Measurements from ENCODE around the gene LYVE1.

The LYVE1 gene

GRCh38 chr11:10591741-10592140 is 23.3 kb upstream of the LYVE1 start:
- H3K9me3 ChIP-seq (ENCODE audit: control insufficient read depth, low read length) = no peaks in the 10 kb centered on the region
- H3K4me3 ChIP-seq (ENCODE audit: low read length) = no peak overlapping the region
- H3K9ac ChIP-seq (ENCODE audit: low read length) = peak overlapping the region; percentile 24
- no peaks in the 10 kb centered on the region for H3K27me3 ChIP-seq (replicated peaks; ENCODE audit: control insufficient read depth, insufficient read depth, low read length)
- peaks cover 33% of the 10 kb centered on the region for H3K4me1 ChIP-seq (ENCODE audit: control insufficient read depth, insufficient read depth, low read length)
- no peak for DNase-seq (ENCODE audit: low read depth)
- H3K36me3 ChIP-seq (ENCODE audit: control insufficient read depth, insufficient read depth, low read length, severe bottlenecking) = peaks cover 53% of the 10 kb centered on the region

- DNase-seq (ENCODE audit: low read depth) = peak; percentile 55
- Histone ChIP-seq H3K4me1 (ENCODE audit: control insufficient read depth, insufficient read depth, low read length) (peaks cover 39% of the 10 kb centered on the region), H3K9me3 (ENCODE audit: control insufficient read depth, low read length) (no peaks in the 10 kb centered on the region), H3K27me3 (replicated peaks; ENCODE audit: control insufficient read depth, insufficient read depth, low read length) (no peaks in the 10 kb centered on the region), H3K9ac (ENCODE audit: low read length) (no peak overlapping the region), H3K36me3 (ENCODE audit: control insufficient read depth, insufficient read depth, low read length, severe bottlenecking) (peaks cover 48% of the 10 kb centered on the region), H3K4me3 (ENCODE audit: low read length) (no peak overlapping the region)
Observed at GRCh38 chr11:10590218-10590915, 21.9 kb upstream of the LYVE1 start.

GRCh38 chr11:10588904-10589303 is 20.4 kb upstream of the LYVE1 start:
- Histone ChIP-seq H3K4me3 (ENCODE audit: low read length) (no peak overlapping the region), H3K27me3 (replicated peaks; ENCODE audit: control insufficient read depth, insufficient read depth, low read length) (no peaks in the 10 kb centered on the region), H3K9ac (ENCODE audit: low read length) (no peak overlapping the region), H3K4me1 (ENCODE audit: control insufficient read depth, insufficient read depth, low read length) (peaks cover 39% of the 10 kb centered on the region), H3K9me3 (ENCODE audit: control insufficient read depth, low read length) (no peaks in the 10 kb centered on the region), H3K36me3 (ENCODE audit: control insufficient read depth, insufficient read depth, low read length, severe bottlenecking) (peaks cover 47% of the 10 kb centered on the region)
- peak; percentile 34 for DNase-seq (ENCODE audit: low read depth)

- no peaks in the 10 kb centered on the region for H3K27me3 ChIP-seq (replicated peaks; ENCODE audit: control insufficient read depth, insufficient read depth, low read length)
- H3K9me3 ChIP-seq (ENCODE audit: control insufficient read depth, low read length) = no peaks in the 10 kb centered on the region
- no peak for DNase-seq (ENCODE audit: low read depth)
- no peak overlapping the region for H3K9ac ChIP-seq (ENCODE audit: low read length)
- peaks cover 36% of the 10 kb centered on the region for H3K4me1 ChIP-seq (ENCODE audit: control insufficient read depth, insufficient read depth, low read length)
- H3K36me3 ChIP-seq (ENCODE audit: control insufficient read depth, insufficient read depth, low read length, severe bottlenecking) = peaks cover 43% of the 10 kb centered on the region
- no peak overlapping the region for H3K4me3 ChIP-seq (ENCODE audit: low read length)
Observed at GRCh38 chr11:10587995-10588394, 19.5 kb upstream of the LYVE1 start.

GRCh38 chr11:10587388-10587787 is 18.9 kb upstream of the LYVE1 start:
- Histone ChIP-seq H3K4me3 (ENCODE audit: low read length) (no peak overlapping the region), H3K4me1 (ENCODE audit: control insufficient read depth, insufficient read depth, low read length) (peaks cover 30% of the 10 kb centered on the region), H3K9ac (ENCODE audit: low read length) (peak overlapping the region; percentile 10), H3K36me3 (ENCODE audit: control insufficient read depth, insufficient read depth, low read length, severe bottlenecking) (peaks cover 43% of the 10 kb centered on the region), H3K27me3 (replicated peaks; ENCODE audit: control insufficient read depth, insufficient read depth, low read length) (no peaks in the 10 kb centered on the region), H3K9me3 (ENCODE audit: control insufficient read depth, low read length) (no peaks in the 10 kb centered on the region)
- DNase-seq (ENCODE audit: low read depth) = no peak

GRCh38 chr11:10584071-10584501 is 15.6 kb upstream of the LYVE1 start:
- H3K9me3 ChIP-seq (ENCODE audit: control insufficient read depth, low read length) = no peaks in the 10 kb centered on the region

DNA sequence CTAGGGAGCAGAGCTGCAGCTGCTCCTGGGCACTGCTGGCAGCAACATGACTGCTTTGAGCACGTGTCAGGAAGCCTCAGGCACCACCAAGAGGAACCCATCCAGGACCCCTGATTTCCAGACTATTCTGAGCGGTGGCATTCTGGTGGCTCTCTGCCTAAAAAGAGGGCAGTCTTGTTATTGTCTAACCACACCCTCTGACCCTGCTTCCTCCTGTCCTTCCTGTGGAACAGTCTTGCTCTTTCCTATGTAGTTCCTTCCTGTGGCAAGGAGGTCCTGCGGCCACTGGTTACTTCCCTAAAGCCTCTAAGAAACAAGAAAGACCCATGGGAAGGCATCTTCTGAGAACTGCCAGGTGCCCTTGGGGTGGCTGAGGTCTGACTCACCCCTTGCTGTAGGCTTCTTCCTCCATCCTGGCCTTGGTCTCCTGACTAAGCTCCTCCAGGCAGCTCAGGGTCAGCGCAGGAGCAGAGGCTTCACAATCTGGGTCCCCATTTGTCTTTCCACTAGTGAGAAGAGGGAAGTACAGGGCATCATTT is 13.1 kb upstream of the LYVE1 start:
- Histone ChIP-seq H3K4me1 (ENCODE audit: control insufficient read depth, insufficient read depth, low read length) (peaks cover 4% of the 10 kb centered on the region), H3K36me3 (ENCODE audit: control insufficient read depth, insufficient read depth, low read length, severe bottlenecking) (peaks cover 64% of the 10 kb centered on the region), H3K4me3 (ENCODE audit: low read length) (no peak overlapping the region), H3K9me3 (ENCODE audit: control insufficient read depth, low read length) (no peaks in the 10 kb centered on the region), H3K9ac (ENCODE audit: low read length) (no peak overlapping the region), H3K27me3 (replicated peaks; ENCODE audit: control insufficient read depth, insufficient read depth, low read length) (no peaks in the 10 kb centered on the region)
- no peak for DNase-seq (ENCODE audit: low read depth)

More at GRCh38 chr11:10584071-10584501, 15.6 kb upstream of the LYVE1 start:
- peak; percentile 56 for DNase-seq (ENCODE audit: low read depth)
- H3K4me3 ChIP-seq (ENCODE audit: low read length) = no peak overlapping the region
- H3K36me3 ChIP-seq (ENCODE audit: control insufficient read depth, insufficient read depth, low read length, severe bottlenecking) = peaks cover 53% of the 10 kb centered on the region
- H3K9ac ChIP-seq (ENCODE audit: low read length) = no peak overlapping the region
- H3K4me1 ChIP-seq (ENCODE audit: control insufficient read depth, insufficient read depth, low read length) = peaks cover 18% of the 10 kb centered on the region
- no peaks in the 10 kb centered on the region for H3K27me3 ChIP-seq (replicated peaks; ENCODE audit: control insufficient read depth, insufficient read depth, low read length)

GRCh38 chr11:10580623-10581022 is 12.2 kb upstream of the LYVE1 start:
- Histone ChIP-seq H3K36me3 (ENCODE audit: control insufficient read depth, insufficient read depth, low read length, severe bottlenecking) (peaks cover 72% of the 10 kb centered on the region), H3K9me3 (ENCODE audit: control insufficient read depth, low read length) (no peaks in the 10 kb centered on the region), H3K4me1 (ENCODE audit: control insufficient read depth, insufficient read depth, low read length) (no peaks in the 10 kb centered on the region), H3K9ac (ENCODE audit: low read length) (no peak overlapping the region), H3K27me3 (replicated peaks; ENCODE audit: control insufficient read depth, insufficient read depth, low read length) (no peaks in the 10 kb centered on the region), H3K4me3 (ENCODE audit: low read length) (no peak overlapping the region)
- DNase-seq (ENCODE audit: low read depth) = no peak

- no peak for DNase-seq (ENCODE audit: low read depth)
- Histone ChIP-seq H3K9ac (ENCODE audit: low read length) (no peak overlapping the region), H3K4me1 (ENCODE audit: control insufficient read depth, insufficient read depth, low read length) (no peaks in the 10 kb centered on the region), H3K4me3 (ENCODE audit: low read length) (no peak overlapping the region), H3K9me3 (ENCODE audit: control insufficient read depth, low read length) (no peaks in the 10 kb centered on the region), H3K36me3 (ENCODE audit: control insufficient read depth, insufficient read depth, low read length, severe bottlenecking) (peaks cover 77% of the 10 kb centered on the region), H3K27me3 (replicated peaks; ENCODE audit: control insufficient read depth, insufficient read depth, low read length) (no peaks in the 10 kb centered on the region)
Observed at GRCh38 chr11:10579700-10580099, 11.2 kb upstream of the LYVE1 start.

- Histone ChIP-seq H3K4me3 (ENCODE audit: low read length) (no peak overlapping the region), H3K4me1 (ENCODE audit: control insufficient read depth, insufficient read depth, low read length) (no peaks in the 10 kb centered on the region), H3K27me3 (replicated peaks; ENCODE audit: control insufficient read depth, insufficient read depth, low read length) (no peaks in the 10 kb centered on the region), H3K36me3 (ENCODE audit: control insufficient read depth, insufficient read depth, low read length, severe bottlenecking) (peaks cover 85% of the 10 kb centered on the region), H3K9ac (ENCODE audit: low read length) (no peak overlapping the region), H3K9me3 (ENCODE audit: control insufficient read depth, low read length) (no peaks in the 10 kb centered on the region)
- DNase-seq (ENCODE audit: low read depth) = no peak
Observed at GRCh38 chr11:10576035-10576398, 7.6 kb upstream of the LYVE1 start.

DNA sequence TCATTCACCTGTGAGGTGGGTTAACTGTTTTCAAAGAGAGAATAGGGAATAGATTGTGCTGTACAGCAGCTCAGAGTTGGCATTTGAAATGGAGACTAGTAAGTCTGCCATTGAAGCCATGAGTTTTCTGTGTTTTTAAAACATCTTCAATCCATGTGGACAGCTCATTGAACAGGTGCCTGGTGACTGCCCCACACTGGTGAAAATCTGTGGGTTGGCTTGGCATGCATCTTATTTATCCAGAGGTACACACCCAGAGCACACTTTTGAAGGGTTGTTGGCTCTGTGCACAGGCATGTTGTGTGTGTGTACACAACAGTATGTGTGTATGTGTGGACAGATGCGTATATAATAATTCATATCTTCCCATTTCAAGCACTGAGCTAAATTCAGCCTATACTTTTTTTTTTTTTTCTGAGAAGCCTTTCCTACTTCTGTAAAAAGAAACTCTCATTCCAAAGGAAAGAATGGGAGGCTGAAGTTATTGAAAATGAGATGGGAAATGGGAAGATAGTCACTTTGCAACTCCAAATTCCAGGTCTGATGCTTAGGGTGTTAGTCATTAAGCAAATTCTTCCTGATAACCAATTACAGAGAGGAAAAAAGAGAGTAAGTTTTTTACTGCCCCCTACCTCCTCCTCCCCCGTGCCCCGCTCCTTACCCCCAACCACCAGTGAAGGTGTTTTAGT is 7.0 kb upstream of the LYVE1 start:
- no peaks in the 10 kb centered on the region for H3K27me3 ChIP-seq (replicated peaks; ENCODE audit: control insufficient read depth, insufficient read depth, low read length)
- H3K4me1 ChIP-seq (ENCODE audit: control insufficient read depth, insufficient read depth, low read length) = no peaks in the 10 kb centered on the region
- DNase-seq (ENCODE audit: low read depth) = no peak
- peaks cover 80% of the 10 kb centered on the region for H3K36me3 ChIP-seq (ENCODE audit: control insufficient read depth, insufficient read depth, low read length, severe bottlenecking)
- no peak overlapping the region for H3K4me3 ChIP-seq (ENCODE audit: low read length)
- H3K9me3 ChIP-seq (ENCODE audit: control insufficient read depth, low read length) = no peaks in the 10 kb centered on the region
- H3K9ac ChIP-seq (ENCODE audit: low read length) = no peak overlapping the region

Data from adipocyte (in vitro differentiated cells).